OCI-LY1 (cell line): ENCODE measurements around the gene EIF3K.

Experiments used
- H2AFZ ChIP-seq: fragments of 200-600 bp; sonication (generic), shearing (Covaris generic); 2 replicates; pipeline ENCODE4 v1.6.0; 2014; ENCODE audit warnings: antibody characterized with exemption, mild to moderate bottlenecking, low read length
- H3F3A ChIP-seq: fragments of 200-600 bp; sonication (generic), shearing (Covaris generic); 2 replicates; pipeline ENCODE4 v1.6.0; 2014; ENCODE audit warnings: mild to moderate bottlenecking, antibody characterized with exemption, low read length, moderate library complexity; ENCODE audit not compliant: insufficient read depth
- H3K27ac ChIP-seq: fragments of 200-600 bp; sonication (generic); 2 replicates; pipeline ENCODE4 v1.5.1; 2014; ENCODE audit warnings: low read length, mixed run types, mild to moderate bottlenecking, low read depth; ENCODE audit not compliant: poor library complexity, severe bottlenecking
- H3K27me3 ChIP-seq: fragments of 200-600 bp; sonication (generic); 2 replicates; pipeline ENCODE4 v1.6.0; 2014; ENCODE audit warnings: antibody characterized with exemption, mild to moderate bottlenecking, low read length, moderate library complexity; ENCODE audit not compliant: insufficient read depth
- H3K36me3 ChIP-seq: fragments of 200-600 bp; sonication (generic); 2 replicates; pipeline ENCODE4 v1.6.1; 2014; ENCODE audit warnings: mild to moderate bottlenecking, antibody characterized with exemption, low read length, moderate library complexity, mixed read lengths; ENCODE audit not compliant: insufficient read depth
- H3K4me1 ChIP-seq: fragments of 200-600 bp; sonication (generic); 2 replicates; pipeline ENCODE4 v1.5.1; 2014; ENCODE audit warnings: mild to moderate bottlenecking, low read length, moderate library complexity; ENCODE audit not compliant: insufficient read depth, severe bottlenecking
- H3K4me2 ChIP-seq: fragments of 200-600 bp; sonication (generic), shearing (Covaris generic); 2 replicates; pipeline ENCODE4 v1.6.1; 2014; ENCODE audit warnings: low read length
- H3K4me3 ChIP-seq: fragments of 200-600 bp; sonication (generic); 2 replicates; pipeline ENCODE4 v1.5.1; 2014; ENCODE audit warnings: low read length, low read depth, mild to moderate bottlenecking, mixed read lengths; ENCODE audit not compliant: poor library complexity, severe bottlenecking
- H3K79me2 ChIP-seq: fragments of 200-600 bp; shearing (Covaris generic); 2 replicates; pipeline ENCODE4 v1.6.1; 2016; ENCODE audit warnings: mixed run types, low read length, mixed read lengths; ENCODE audit not compliant: insufficient read depth
- H3K9ac ChIP-seq: fragments of 200-600 bp; sonication (generic), shearing (Covaris generic); 2 replicates; pipeline ENCODE4 v1.6.1; 2014; ENCODE audit warnings: mild to moderate bottlenecking, low read length, mixed read lengths
- H3K9me2 ChIP-seq: fragments of 200-600 bp; sonication (generic), shearing (Covaris generic); 2 replicates; pipeline ENCODE4 v1.6.1; 2014; ENCODE audit warnings: low read depth, mild to moderate bottlenecking, low read length, mixed read lengths
- H3K9me3 ChIP-seq: fragments of 200-600 bp; shearing (Covaris generic); 2 replicates; pipeline ENCODE4 v1.6.1; 2014; ENCODE audit warnings: low read length, mixed read lengths
- H4K20me1 ChIP-seq: fragments of 200-600 bp; sonication (generic), shearing (Covaris generic); 2 replicates; pipeline ENCODE4 v1.6.0; 2016; ENCODE audit warnings: mild to moderate bottlenecking, low read length; ENCODE audit not compliant: insufficient read depth
- CTCF ChIP-seq: fragments of 200-600 bp; sonication (generic), shearing (Covaris generic); IDR thresholded peaks from 2 replicates; pipeline ENCODE4 v1.5.1; 2017; ENCODE audit warnings: mild to moderate bottlenecking, antibody characterized with exemption, low read length, moderate library complexity, mixed read lengths
- EZH2 ChIP-seq: fragments of 200-600 bp; sonication (generic), shearing (Covaris generic); IDR thresholded peaks from 2 replicates; pipeline ENCODE4 v1.8.0; 2017; ENCODE audit warnings: borderline replicate concordance, mixed run types, mild to moderate bottlenecking, antibody characterized with exemption, low read length, moderate library complexity, mixed read lengths

The EIF3K gene

GRCh38 chr19:38663156-38663651 lies 44.2 kb downstream of the EIF3K start:
- no peaks in the 10 kb centered on the region for H4K20me1 ChIP-seq
- H3K27ac ChIP-seq: no peak overlapping the region
- no peak overlapping the region for H3K4me2 ChIP-seq
- H3K27me3 ChIP-seq: no peaks in the 10 kb centered on the region
- no peak overlapping the region for H3K9ac ChIP-seq
- peaks cover 4% of the 10 kb centered on the region; the same call in 1 of the 2 replicates for H3K36me3 ChIP-seq
- H3K4me3 ChIP-seq: no peak overlapping the region
- peaks cover 37% of the 10 kb centered on the region for H3K79me2 ChIP-seq
- H3F3A ChIP-seq: no peaks in the 10 kb centered on the region
- TF ChIP-seq CTCF: no peak
- no peak for TF ChIP-seq EZH2
- no peaks in the 10 kb centered on the region for H3K9me2 ChIP-seq
- H3K9me3 ChIP-seq: no peaks in the 10 kb centered on the region
- H2AFZ ChIP-seq: no peak overlapping the region
- peaks cover 46% of the 10 kb centered on the region for H3K4me1 ChIP-seq

GRCh38 chr19:38663957-38664502 lies 45.0 kb downstream of the EIF3K start:
- Histone ChIP-seq H3K9me2 (no peaks in the 10 kb centered on the region), H3K36me3 (no peaks in the 10 kb centered on the region), H3K4me1 (peaks cover 49% of the 10 kb centered on the region), H2AFZ (no peak overlapping the region), H3K27ac (no peak overlapping the region), H4K20me1 (no peaks in the 10 kb centered on the region), H3F3A (no peaks in the 10 kb centered on the region), H3K9ac (no peak overlapping the region), H3K79me2 (peaks cover 30% of the 10 kb centered on the region), H3K4me2 (peak overlapping the region; percentile 37; the same call in 1 of the 2 replicates), H3K9me3 (no peaks in the 10 kb centered on the region), H3K27me3 (no peaks in the 10 kb centered on the region), H3K4me3 (no peak overlapping the region)
- TF ChIP-seq EZH2 (no peak), CTCF (no peak)

- no peaks in the 10 kb centered on the region for H3F3A ChIP-seq
- no peaks in the 10 kb centered on the region for H3K9me3 ChIP-seq
- H3K79me2 ChIP-seq: peaks cover 29% of the 10 kb centered on the region
- peaks cover 55% of the 10 kb centered on the region for H3K4me1 ChIP-seq
- H3K36me3 ChIP-seq: no peaks in the 10 kb centered on the region
- no peaks in the 10 kb centered on the region for H4K20me1 ChIP-seq
- no peak overlapping the region for H3K9ac ChIP-seq
- H3K4me3 ChIP-seq: no peak overlapping the region
- H3K4me2 ChIP-seq: peak overlapping the region; percentile 37; the same call in 1 of the 2 replicates
- no peaks in the 10 kb centered on the region for H3K9me2 ChIP-seq
- H3K27ac ChIP-seq: peak overlapping the region; percentile 5
- TF ChIP-seq EZH2 (no peak), CTCF (no peak)
- no peak overlapping the region for H2AFZ ChIP-seq
- no peaks in the 10 kb centered on the region for H3K27me3 ChIP-seq
Measured at GRCh38 chr19:38664503-38665211, 45.7 kb downstream of the EIF3K start.
